Measurements from ENCODE around the gene NCOA3.
"Not testable (repeated sequence)": the region's sequence is repeated elsewhere in the genome, so short reads cannot be mapped to it uniquely, and the experiment has no call there.

NCOA3 gene

GRCh38 chr20:47571426-47571825 lies 69.7 kb downstream of the NCOA3 start:
- DNase-seq, result no peak

DNA sequence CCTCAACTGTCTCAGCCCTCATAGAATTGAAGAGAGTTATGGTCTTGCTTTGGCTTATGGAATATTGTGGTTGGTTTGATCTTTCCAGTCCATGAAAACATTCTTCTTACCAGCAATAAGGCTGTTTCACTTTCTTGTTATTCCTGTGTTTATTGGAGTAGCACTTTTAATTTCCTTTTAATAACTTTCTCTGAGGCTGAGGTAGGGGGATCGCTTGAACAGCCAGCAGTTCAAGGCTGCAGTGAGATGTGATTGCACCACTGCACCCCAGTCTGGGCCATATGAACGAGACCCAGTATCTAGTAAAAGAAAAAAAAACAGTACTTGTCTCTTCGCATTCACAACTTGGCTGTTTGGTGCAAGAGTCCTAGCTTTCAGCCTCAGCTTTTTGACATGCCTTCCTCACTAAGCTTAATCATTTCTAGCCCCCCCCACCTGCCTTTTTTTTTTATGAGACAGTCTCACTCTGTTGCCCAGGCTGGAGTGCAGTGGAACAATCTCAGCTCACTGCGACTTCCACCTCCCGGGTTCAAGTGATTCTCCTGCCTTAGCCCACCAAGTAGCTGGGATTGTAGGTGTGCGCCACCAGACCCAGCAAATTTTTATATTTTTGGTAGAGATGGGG lies 70.5 kb downstream of the NCOA3 start:
- no peak for DNase-seq

- DNase-seq, result no peak
These were observed 71.9 kb downstream of the NCOA3 start for GRCh38 chr20:47573559-47573958.

- no peak for DNase-seq
These were observed 73.1 kb downstream of the NCOA3 start for GRCh38 chr20:47574616-47575364.

- no peak for DNase-seq
These were observed 74.9 kb downstream of the NCOA3 start for GRCh38 chr20:47576516-47577033.

DNA sequence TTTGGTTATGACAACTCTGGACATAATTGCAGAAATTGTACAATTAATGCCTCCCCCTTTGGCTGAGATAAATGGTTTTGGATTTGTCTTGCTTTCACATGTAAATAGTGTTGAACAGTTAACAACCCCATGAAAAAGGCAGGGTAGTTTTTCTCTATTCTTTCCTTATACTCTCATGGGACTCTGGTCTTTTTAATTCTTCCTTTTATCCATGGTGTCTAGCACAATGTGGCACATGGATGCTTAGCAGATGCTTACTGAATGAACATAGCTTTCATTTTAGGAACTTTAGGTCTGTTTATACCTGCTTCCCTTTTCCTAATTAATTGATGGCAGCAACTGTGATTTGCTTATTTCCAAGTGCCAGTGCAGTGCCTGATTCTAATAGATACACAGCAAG lies 75.6 kb downstream of the NCOA3 start:
- DNase-seq, result no peak

- no peak for DNase-seq
These were observed 76.9 kb downstream of the NCOA3 start for GRCh38 chr20:47578543-47578942.

- DNase-seq, result not testable (repeated sequence)
These were observed 79.0 kb downstream of the NCOA3 start for GRCh38 chr20:47580686-47581085.

- no peak for DNase-seq
These were observed 79.4 kb downstream of the NCOA3 start for GRCh38 chr20:47581090-47581489.

GRCh38 chr20:47583551-47583950 lies 81.9 kb downstream of the NCOA3 start:
- no peak for DNase-seq

GRCh38 chr20:47585087-47585747 lies 83.5 kb downstream of the NCOA3 start:
- no peak for DNase-seq

DNA sequence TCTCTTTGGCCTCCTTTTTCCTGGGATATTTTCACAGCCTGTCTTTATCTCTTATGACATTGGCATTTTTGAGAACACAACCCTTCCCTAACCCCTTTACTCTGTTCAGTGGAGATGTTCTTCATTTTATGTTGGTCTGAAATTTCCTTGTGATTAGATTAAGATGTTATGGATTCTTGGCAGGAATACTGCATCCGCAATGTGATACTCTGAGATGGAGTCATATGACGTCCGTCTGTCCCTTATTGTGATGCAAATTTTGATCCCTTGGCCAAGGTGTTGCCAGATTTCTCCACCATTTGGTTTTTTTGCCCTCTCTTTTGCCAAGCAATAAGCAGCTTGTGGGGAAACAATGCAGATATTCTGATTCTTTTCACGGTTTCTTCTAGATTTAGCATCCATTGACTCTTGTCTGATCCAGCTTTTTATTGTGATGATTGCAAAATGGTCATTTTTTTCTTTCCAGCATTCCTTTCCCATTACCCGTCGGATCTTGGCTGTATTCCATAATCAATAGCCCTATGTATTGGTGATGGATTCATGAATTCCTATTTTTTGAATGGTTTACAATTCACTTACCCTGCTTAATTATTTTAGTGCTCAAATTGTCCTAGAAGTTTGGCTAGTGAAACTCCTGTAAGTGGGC lies 85.1 kb downstream of the NCOA3 start:
- DNase-seq, result no peak

- no peak for DNase-seq
These were observed 86.5 kb downstream of the NCOA3 start for GRCh38 chr20:47588158-47588557.

DNA sequence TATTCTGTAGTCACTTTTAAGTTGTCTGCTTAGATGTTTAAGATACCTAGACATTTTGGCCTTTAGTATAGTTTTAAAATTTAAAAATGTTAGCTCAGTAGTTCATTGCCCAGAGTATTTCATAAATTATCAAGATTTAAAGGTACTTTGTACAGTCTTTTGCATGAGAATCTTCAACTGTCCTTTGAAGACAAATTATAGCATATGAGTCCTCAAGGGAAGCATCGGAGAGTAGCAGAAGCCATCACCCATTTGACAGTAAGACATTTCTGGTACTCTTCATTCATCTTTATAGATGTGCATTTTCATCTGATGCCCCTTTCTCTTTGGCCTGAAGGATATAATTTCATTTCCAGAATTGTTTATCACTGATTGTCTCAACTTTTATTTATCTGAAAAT lies 89.5 kb downstream of the NCOA3 start:
- DNase-seq, result no peak

- no peak for DNase-seq
These were observed 92.5 kb downstream of the NCOA3 start for GRCh38 chr20:47594157-47594556.

DNA sequence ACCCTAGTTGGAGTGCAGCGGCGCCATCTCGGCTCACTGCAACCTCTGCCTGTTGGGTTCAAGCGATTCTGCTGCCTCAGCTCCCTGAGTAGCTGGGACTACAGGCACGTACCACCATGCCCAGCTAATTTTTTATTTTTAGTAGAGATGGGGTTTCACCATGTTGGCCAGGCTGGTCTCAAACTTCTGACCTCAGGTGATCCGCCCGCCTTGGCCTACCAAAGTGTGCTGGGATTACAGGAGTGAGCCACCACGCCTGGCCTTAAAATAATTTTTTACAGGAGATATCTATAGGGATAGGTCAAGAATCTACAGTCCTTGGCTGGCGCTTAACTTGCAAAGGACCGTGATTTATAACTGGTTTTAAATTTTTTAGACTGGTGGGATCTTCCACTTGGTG lies 93.5 kb downstream of the NCOA3 start:
- not testable (repeated sequence) for DNase-seq

- no peak for DNase-seq
These were observed 94.4 kb downstream of the NCOA3 start for GRCh38 chr20:47596003-47596571.

GRCh38 chr20:47597090-47597489 lies 95.4 kb downstream of the NCOA3 start:
- DNase-seq, result no peak

DNA sequence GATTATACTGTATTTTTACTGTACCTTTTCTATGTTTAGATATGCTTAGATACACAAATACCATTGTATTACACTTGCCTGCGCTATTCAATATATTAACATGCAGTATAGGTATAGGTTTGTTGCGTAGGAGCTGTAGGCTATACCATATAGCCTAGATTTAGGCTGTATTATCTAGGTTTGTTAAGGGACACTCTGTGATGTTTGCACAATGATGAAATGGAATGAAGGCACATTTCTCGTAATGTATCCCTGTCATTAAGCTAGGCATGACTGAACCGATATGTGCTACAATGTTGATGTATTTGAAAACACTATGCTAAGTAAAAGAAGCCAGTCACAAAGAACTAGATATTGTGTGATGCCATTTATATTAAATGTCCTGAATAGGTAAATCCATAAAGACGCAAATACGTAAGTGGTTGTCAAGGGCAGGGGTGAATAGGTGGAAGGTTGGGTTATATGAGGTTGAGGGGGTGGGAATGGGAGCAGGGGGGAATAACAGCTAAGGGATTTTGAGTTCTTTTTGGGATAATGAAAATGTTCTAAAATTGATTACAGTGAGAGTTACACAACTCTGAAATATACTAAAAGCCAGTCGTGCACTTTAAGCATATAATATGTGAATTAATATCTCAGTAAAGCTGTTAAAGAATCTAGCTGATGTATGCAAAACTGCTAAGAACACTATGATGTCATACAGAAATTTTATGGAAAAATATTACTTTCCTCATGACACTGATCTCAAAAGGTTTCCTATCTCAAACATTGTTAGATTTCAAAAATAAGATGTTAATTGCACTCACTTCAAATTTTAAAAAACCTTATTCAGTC lies 97.4 kb downstream of the NCOA3 start:
- DNase-seq, result no peak

- DNase-seq, result no peak
These were observed 99.4 kb downstream of the NCOA3 start for GRCh38 chr20:47600967-47601547.

- no peak for DNase-seq
These were observed 101.6 kb downstream of the NCOA3 start for GRCh38 chr20:47603260-47603659.
